Measurements from ENCODE around the gene FBXO47. TPM values are rescaled to one million over a fixed set of nuclear protein-coding genes. Genes with fewer than 3 reads are reported as not detected.
A peak's percentile ranks its signal among the peaks of the same experiment; 100 is the strongest.
"Not testable (repeated sequence)": the region's sequence is repeated elsewhere in the genome, so short reads cannot be mapped to it uniquely, and the experiment has no call there.

Gene FBXO47
- total RNA-seq, 2 donors from 2014 or later: not detected

DNA sequence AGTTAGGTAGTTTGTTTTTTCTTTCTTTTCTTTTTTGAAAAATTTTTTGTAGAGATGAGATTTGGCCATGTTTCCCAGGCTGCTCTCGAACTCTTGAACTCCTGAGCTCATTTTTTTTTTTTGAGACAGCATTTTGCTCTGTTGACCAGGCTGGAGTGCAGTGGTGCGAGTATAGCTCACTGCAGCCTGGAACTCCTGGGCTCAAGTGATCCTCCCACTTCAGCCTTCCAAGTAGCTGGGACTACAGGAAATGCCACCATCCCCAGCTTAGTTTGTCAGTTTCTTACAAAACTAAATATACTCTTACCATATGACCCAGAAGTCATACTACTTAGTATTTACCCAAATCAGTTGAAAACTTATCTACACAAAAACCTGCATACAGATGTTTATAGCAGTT, 14.4 kb upstream of the FBXO47 start:
- no peak overlapping the region for H3K27ac ChIP-seq

DNA sequence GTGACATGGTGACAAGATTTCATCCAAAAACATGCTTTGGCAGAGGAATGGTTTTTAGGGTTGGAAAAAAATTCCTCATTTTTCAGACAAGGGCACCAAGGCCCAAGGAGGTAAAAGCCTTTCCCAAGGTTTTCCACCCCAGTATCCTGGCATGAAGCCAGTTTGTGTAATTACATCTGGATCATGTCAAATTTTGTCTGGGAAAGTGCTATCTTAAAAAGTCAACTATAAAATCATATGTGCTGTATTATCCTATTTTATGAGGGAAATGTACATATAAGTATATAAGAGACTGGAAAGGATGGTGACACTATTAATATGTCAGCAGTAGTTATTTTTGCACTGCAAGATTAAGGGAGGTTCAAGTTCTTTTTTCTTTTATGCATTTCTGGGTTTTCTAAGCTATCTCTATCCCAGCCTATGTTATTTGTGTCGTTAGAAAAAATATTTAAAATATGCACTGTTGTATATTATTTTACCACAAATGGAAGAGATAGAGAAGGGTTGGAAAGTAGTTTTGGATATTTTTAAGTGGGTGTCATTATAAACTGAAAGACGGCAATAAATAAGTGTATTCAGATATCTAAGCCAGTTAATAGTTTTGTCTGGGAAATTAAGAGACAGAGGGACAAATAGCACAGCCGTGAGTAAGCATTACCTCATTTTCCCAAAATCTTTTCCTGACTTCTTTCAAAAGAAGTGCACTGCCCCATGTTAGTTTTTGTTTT, 13.5 kb upstream of the FBXO47 start:
- Histone ChIP-seq H3K36me3 (replicated peaks in 1 of 2; ENCODE audit: insufficient read depth in 1 of 2, low read depth in 2 of 2) (no peaks in the 10 kb centered on the region), H3K4me1 (no peaks in the 10 kb centered on the region), H3K27ac (no peak overlapping the region), H3K9me3 (no peaks in the 10 kb centered on the region), H3K27me3 (no peaks in the 10 kb centered on the region), H3K4me3 (no peak overlapping the region)
- ATAC-seq (peak; percentile 18), DNase-seq (no peak)
- intact Hi-C loops (cut with DNase I): loop anchor here (10.0 kb wide), 2 partner anchors 174 to 254 kb away; partner anchors contain the start of gene PLXDC1
- WGBS, 2 donors: 35 to 53% methylated on average over 3 of the region's 3 CpGs
- no peak for TF ChIP-seq POLR2A (IDR thresholded peaks at IDR 0.05)
- TF ChIP-seq, protein P1, sequence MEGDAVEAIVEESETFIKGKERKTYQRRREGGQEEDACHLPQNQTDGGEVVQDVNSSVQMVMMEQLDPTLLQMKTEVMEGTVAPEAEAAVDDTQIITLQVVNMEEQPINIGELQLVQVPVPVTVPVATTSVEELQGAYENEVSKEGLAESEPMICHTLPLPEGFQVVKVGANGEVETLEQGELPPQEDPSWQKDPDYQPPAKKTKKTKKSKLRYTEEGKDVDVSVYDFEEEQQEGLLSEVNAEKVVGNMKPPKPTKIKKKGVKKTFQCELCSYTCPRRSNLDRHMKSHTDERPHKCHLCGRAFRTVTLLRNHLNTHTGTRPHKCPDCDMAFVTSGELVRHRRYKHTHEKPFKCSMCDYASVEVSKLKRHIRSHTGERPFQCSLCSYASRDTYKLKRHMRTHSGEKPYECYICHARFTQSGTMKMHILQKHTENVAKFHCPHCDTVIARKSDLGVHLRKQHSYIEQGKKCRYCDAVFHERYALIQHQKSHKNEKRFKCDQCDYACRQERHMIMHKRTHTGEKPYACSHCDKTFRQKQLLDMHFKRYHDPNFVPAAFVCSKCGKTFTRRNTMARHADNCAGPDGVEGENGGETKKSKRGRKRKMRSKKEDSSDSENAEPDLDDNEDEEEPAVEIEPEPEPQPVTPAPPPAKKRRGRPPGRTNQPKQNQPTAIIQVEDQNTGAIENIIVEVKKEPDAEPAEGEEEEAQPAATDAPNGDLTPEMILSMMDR (IDR thresholded peaks at IDR 0.05): no peak

More for the DNA sequence above, 14.4 kb upstream of the FBXO47 start:
- Histone ChIP-seq H3K9me3 (no peaks in the 10 kb centered on the region), H3K36me3 (replicated peaks in 1 of 2; ENCODE audit: insufficient read depth in 1 of 2, low read depth in 2 of 2) (no peaks in the 10 kb centered on the region), H3K4me1 (no peaks in the 10 kb centered on the region), H3K27me3 (no peaks in the 10 kb centered on the region), H3K4me3 (no peak overlapping the region)
- intact Hi-C loops (cut with DNase I): loop anchor here (10.0 kb wide), 2 partner anchors 173 to 253 kb away; partner anchors contain the start of gene PLXDC1
- 51 to 54% methylated on average over 2 of the region's 2 CpGs for WGBS, 2 donors
- no peak for TF ChIP-seq POLR2A (IDR thresholded peaks at IDR 0.05)
- TF ChIP-seq, protein P1 (IDR thresholded peaks at IDR 0.05): no peak
- no peak for ATAC-seq
- DNase-seq: no peak

DNA sequence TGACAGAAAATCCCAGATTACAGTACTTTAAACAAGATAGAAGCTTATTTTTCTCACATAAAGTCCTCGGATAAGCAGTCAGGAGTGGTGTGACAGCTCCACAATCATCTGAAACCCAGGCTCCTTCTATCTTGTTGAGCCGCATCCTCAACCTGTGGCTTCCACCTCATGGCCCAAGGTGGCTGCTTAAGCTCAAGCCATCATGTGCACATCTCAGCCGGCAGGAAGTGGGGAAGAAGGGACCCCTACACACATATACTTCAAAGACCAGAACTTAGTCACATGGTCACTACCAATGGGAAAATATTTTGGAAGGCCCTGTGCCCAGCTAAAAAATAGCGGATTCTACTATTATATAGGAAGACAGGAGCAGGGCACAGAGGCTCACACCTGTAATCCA, 11.0 kb upstream of the FBXO47 start:
- no peaks in the 10 kb centered on the region for H3K4me1 ChIP-seq
- intact Hi-C loops (cut with DNase I): no loop called here
- no peak for TF ChIP-seq POLR2A (IDR thresholded peaks at IDR 0.05)
- TF ChIP-seq, protein P1 (IDR thresholded peaks at IDR 0.05): no peak
- no peak for ATAC-seq
- no peaks in the 10 kb centered on the region for H3K36me3 ChIP-seq (replicated peaks in 1 of 2; ENCODE audit: insufficient read depth in 1 of 2, low read depth in 2 of 2)
- 86 to 89% methylated on average over 4 of the region's 4 CpGs for WGBS, 2 donors
- DNase-seq: no peak
- H3K9me3 ChIP-seq: no peaks in the 10 kb centered on the region
- no peaks in the 10 kb centered on the region for H3K27me3 ChIP-seq
- H3K27ac ChIP-seq: no peak overlapping the region
- H3K4me3 ChIP-seq: no peak overlapping the region

DNA sequence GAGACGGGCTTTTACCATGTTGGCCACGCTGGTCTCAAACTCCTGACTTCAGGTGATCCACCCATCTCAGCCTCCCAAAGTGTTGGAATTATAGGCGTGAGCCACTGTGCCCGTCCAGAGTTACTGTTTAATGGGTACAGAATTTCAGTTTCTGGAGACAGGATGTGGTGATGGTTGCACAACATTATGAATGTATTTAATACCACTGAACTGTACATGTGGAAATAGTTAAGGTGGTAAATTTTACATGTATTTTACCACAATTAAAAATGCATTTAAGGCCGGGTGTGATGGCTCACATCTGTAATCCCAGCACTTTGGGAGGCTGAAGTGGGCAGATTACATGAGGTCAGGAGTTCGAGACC, 9.0 kb upstream of the FBXO47 start:
- H3K27ac ChIP-seq; H3K9me3 ChIP-seq; ATAC-seq; H3K4me3 ChIP-seq; intact Hi-C loops (cut with DNase I); H3K36me3 ChIP-seq (replicated peaks in 1 of 2; ENCODE audit: insufficient read depth in 1 of 2, low read depth in 2 of 2); H3K4me1 ChIP-seq; H3K27me3 ChIP-seq; DNase-seq: not testable (repeated sequence)
- WGBS, 2 donors: 48 to 58% methylated on average over 6 of the region's 6 CpGs

DNA sequence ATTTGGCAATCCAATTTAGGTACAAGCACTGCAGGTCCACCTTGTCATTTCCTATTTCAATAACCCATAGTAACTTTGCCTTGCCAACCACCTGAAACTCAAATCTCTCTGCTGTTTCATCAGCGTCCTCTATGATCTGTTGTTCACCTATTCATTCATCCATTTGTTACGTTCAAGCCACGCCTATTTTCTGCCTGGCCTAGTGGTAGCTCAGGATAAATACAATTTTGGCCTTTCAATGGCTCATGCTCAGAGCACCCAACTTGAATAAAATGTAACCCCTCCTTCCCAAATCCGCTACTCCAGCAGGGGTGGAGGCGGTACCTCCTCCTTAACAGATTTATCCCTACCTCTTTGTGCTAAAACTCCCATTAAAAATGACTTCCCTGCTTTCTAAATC, 3.6 kb upstream of the FBXO47 start:
- Histone ChIP-seq H3K27ac (no peak overlapping the region), H3K27me3 (no peaks in the 10 kb centered on the region), H3K9me3 (no peaks in the 10 kb centered on the region), H3K4me3 (no peak overlapping the region), H3K4me1 (peaks cover 13% of the 10 kb centered on the region), H3K36me3 (replicated peaks in 1 of 2; ENCODE audit: insufficient read depth in 1 of 2, low read depth in 2 of 2) (no peaks in the 10 kb centered on the region)
- no peak for TF ChIP-seq POLR2A (IDR thresholded peaks at IDR 0.05)
- TF ChIP-seq, protein P1 (IDR thresholded peaks at IDR 0.05): no peak
- 79 to 84% methylated on average over 5 of the region's 5 CpGs for WGBS, 2 donors
- intact Hi-C loops (cut with DNase I): no loop called here
- ATAC-seq (no peak), DNase-seq (no peak)

All from body of pancreas (tissue), 4 donors.